ENCODE measurements around the gene LCN12.

The LCN12 gene

GRCh38 chr9:136956604-136957003, 4.5 kb downstream of the LCN12 start:
- no peak overlapping the region for H3K4me3 ChIP-seq (ENCODE audit: low read depth, low read length)
- TF ChIP-seq CTCF (IDR thresholded peaks at IDR 0.05) = no peak
- H3K9ac ChIP-seq = no peak overlapping the region
- no peaks in the 10 kb centered on the region for H3K4me1 ChIP-seq
- H3K27me3 ChIP-seq (ENCODE audit: control insufficient read depth, insufficient read depth, low read length) = no peaks in the 10 kb centered on the region
- no peaks in the 10 kb centered on the region for H3K79me2 ChIP-seq
- no peaks in the 10 kb centered on the region for H3K9me3 ChIP-seq (ENCODE audit: control insufficient read depth, low read length)
- no peak overlapping the region for H3K27ac ChIP-seq
- H3K36me3 ChIP-seq (ENCODE audit: control insufficient read depth, insufficient read depth, low read length) = no peaks in the 10 kb centered on the region
- H3K4me2 ChIP-seq (ENCODE audit: low read length) = no peak overlapping the region
- no peak overlapping the region for H2AFZ ChIP-seq

DNA sequence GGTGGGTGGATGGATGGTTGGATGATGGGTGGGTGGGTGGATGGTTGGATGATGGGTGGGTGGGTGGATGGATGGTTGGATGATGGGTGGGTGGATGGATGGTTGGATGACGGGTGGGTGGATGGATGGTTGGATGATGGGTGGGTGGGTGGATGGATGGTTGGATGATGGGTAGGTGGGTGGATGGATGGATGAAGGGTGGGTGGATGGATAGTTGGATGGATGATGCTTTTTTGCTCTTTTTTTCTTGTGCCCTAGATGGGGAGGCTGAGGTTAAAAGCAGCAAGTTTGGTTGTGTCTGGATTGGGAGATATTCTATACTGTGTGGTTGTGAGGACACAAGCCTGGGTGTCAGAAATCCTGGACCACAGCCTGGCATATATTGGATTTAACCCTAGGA, 5.4 kb downstream of the LCN12 start:
- H3K36me3 ChIP-seq (ENCODE audit: control insufficient read depth, insufficient read depth, low read length) = no peaks in the 10 kb centered on the region
- no peaks in the 10 kb centered on the region for H3K9me3 ChIP-seq (ENCODE audit: control insufficient read depth, low read length)
- H3K79me2 ChIP-seq = no peaks in the 10 kb centered on the region
- no peak overlapping the region for H3K9ac ChIP-seq
- TF ChIP-seq CTCF (IDR thresholded peaks at IDR 0.05) = no peak
- H3K27ac ChIP-seq = no peak overlapping the region
- H2AFZ ChIP-seq = no peak overlapping the region
- no peak overlapping the region for H3K4me2 ChIP-seq (ENCODE audit: low read length)
- no peaks in the 10 kb centered on the region for H3K27me3 ChIP-seq (ENCODE audit: control insufficient read depth, insufficient read depth, low read length)
- no peak overlapping the region for H3K4me3 ChIP-seq (ENCODE audit: low read depth, low read length)
- no peaks in the 10 kb centered on the region for H3K4me1 ChIP-seq

- Histone ChIP-seq H2AFZ (no peak overlapping the region), H3K27ac (no peak overlapping the region), H3K27me3 (ENCODE audit: control insufficient read depth, insufficient read depth, low read length) (no peaks in the 10 kb centered on the region), H3K36me3 (ENCODE audit: control insufficient read depth, insufficient read depth, low read length) (no peaks in the 10 kb centered on the region), H3K4me1 (no peaks in the 10 kb centered on the region), H3K4me2 (ENCODE audit: low read length) (no peak overlapping the region), H3K9me3 (ENCODE audit: control insufficient read depth, low read length) (no peaks in the 10 kb centered on the region), H3K9ac (no peak overlapping the region), H3K4me3 (ENCODE audit: low read depth, low read length) (no peak overlapping the region), H3K79me2 (no peaks in the 10 kb centered on the region)
- TF ChIP-seq CTCF (IDR thresholded peaks at IDR 0.05) = no peak
These were observed 5.8 kb downstream of the LCN12 start for GRCh38 chr9:136957901-136958300.

GRCh38 chr9:136958473-136958872, 6.4 kb downstream of the LCN12 start:
- Histone ChIP-seq H3K36me3 (ENCODE audit: control insufficient read depth, insufficient read depth, low read length) (no peaks in the 10 kb centered on the region), H3K4me1 (no peaks in the 10 kb centered on the region), H3K9ac (no peak overlapping the region), H3K4me3 (ENCODE audit: low read depth, low read length) (no peak overlapping the region), H3K79me2 (no peaks in the 10 kb centered on the region), H2AFZ (no peak overlapping the region), H3K4me2 (ENCODE audit: low read length) (no peak overlapping the region), H3K9me3 (ENCODE audit: control insufficient read depth, low read length) (no peaks in the 10 kb centered on the region), H3K27ac (no peak overlapping the region), H3K27me3 (ENCODE audit: control insufficient read depth, insufficient read depth, low read length) (no peaks in the 10 kb centered on the region)
- TF ChIP-seq CTCF (IDR thresholded peaks at IDR 0.05) = no peak

DNA sequence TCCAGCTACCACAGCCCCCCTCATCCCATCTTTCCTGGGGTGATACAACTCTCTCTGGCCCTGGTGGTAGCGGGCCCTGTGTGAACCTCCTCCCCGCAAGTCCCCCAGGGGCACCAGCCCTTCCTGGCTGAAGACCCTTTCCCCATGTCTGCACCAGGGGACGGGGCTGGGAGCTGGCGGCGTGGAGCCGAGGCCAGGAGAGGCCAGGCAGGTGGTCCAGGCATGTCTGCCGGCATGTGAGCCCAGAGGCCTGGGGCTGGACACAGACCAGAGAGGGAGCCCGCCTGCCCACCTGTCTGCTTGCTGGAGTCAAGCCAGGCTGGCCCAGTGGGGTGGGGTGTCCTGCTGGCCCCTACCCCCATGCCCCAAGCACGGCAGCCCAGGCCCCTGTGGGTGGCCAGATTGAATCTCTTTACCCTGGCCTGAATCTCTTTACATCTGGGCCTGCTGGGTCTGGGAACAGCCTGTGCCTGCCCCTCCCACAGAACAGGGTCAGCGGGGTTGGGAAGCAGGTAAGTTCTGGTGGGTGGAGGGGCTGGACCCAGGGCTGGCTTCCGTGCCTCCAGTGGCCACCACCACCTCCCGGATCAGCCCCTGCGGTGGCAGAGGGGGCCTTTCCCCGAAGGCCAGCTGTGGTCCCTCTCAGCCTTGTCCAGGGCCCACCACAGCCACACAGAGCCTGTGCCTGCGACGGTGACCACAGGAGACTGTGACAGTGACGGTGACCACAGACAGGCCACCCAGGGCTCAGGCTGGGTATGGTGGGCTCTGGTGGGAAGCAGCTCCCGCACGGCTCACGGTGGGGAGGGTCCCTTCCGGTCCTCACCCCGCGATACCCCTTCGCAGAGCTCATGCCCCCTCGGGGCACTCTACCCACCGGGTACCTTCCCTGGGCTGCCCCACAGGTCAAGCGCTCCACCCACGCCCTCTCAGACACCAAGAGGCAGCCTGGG, 7.1 kb downstream of the LCN12 start:
- H2AFZ ChIP-seq = no peak overlapping the region
- no peak overlapping the region for H3K4me3 ChIP-seq (ENCODE audit: low read depth, low read length)
- H3K4me2 ChIP-seq (ENCODE audit: low read length) = no peak overlapping the region
- no peaks in the 10 kb centered on the region for H3K79me2 ChIP-seq
- no peak for TF ChIP-seq CTCF (IDR thresholded peaks at IDR 0.05)
- H3K36me3 ChIP-seq (ENCODE audit: control insufficient read depth, insufficient read depth, low read length) = no peaks in the 10 kb centered on the region
- no peak overlapping the region for H3K27ac ChIP-seq
- no peaks in the 10 kb centered on the region for H3K9me3 ChIP-seq (ENCODE audit: control insufficient read depth, low read length)
- no peak overlapping the region for H3K9ac ChIP-seq
- H3K4me1 ChIP-seq = no peaks in the 10 kb centered on the region
- H3K27me3 ChIP-seq (ENCODE audit: control insufficient read depth, insufficient read depth, low read length) = no peaks in the 10 kb centered on the region

Data from parathyroid adenoma (tissue), 2 donors.